ENCODE data around the gene SMOC2.

Gene SMOC2, protein sequence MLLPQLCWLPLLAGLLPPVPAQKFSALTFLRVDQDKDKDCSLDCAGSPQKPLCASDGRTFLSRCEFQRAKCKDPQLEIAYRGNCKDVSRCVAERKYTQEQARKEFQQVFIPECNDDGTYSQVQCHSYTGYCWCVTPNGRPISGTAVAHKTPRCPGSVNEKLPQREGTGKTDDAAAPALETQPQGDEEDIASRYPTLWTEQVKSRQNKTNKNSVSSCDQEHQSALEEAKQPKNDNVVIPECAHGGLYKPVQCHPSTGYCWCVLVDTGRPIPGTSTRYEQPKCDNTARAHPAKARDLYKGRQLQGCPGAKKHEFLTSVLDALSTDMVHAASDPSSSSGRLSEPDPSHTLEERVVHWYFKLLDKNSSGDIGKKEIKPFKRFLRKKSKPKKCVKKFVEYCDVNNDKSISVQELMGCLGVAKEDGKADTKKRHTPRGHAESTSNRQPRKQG

DNA sequence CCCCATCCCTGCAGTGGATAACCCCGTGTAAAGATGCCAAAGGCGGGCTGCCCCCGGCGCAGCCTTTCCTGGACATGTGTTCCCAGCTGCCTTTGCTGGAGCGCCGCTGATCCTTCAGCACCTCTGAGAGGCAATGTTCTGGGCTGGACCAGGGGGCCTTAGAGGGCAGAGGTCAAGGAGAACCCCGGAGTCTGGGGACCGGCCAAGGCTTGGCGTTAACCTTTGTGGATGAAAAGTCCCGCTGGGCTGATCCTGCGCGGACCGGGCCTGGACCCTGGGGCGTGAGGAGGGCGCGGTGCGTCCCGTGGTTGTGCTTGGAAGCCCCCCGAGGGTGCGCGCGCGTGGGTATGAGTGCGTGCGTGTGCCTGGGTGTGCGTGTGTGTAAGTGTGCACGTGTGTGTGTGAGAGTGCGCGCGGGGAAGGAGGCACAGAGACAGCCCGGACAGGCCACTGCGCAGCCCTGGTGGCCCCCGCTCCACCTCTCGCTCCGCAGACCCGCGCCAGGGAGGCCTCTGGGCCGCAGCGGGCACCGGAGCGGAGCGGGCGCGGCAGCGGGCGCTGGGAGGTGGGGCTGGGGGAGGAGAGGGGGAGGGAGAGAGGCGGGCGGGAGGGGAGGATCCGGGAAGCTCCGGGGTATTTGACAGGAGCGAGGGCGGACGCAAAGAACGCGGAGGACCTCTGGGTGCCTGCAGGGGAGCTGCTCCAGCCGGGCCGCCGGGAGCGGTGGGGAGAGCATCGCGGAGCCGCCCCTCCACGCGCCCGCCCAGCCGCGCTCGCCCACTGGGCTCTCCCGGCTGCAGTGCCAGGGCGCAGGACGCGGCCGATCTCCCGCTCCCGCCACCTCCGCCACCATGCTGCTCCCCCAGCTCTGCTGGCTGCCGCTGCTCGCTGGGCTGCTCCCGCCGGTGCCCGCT is at the start of gene SMOC2:
TSS of gene SMOC2 (plus strand) at position 665 of the 914 bp plus-strand sequence. CDS start at position 852, 187 bp downstream.
- DNase-seq, result no peak

DNA sequence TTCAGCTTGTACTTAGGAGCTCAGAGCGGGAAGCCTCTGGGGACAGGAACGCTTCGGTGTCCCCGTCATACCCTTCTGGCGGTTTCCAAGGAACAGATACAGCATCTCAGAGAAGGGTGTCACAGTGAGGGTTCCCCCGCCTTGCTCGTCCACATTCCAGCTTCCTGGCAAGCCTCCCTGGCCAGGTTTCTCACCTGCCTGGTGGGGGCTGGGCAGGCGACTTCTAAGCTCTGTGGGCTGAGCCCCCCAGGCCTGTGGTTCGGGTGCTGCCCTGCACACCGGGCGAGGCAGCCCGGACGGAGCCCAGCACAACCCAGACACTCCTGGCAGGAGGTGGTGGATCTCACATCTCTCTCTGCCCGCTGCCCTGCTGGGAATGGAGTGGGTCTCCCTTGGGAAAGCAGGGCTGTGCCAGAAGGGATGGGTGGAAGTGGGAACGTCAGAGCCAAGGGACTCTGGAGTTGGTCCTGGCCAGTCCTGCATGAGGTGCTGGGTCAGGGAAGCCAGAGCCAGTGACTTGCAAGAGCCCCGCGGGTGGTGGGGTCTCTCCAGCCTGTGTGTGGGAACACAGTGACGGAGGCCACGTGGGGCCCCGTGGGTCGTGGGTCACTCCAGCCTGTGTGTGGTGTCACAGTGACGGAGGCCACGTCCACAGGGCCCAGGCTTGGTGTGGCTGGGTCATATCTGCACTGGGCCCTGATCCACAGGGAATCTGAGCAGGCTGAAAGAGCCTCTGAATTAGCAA is 47.7 kb upstream of the SMOC2 start:
- no peak for DNase-seq

DNA sequence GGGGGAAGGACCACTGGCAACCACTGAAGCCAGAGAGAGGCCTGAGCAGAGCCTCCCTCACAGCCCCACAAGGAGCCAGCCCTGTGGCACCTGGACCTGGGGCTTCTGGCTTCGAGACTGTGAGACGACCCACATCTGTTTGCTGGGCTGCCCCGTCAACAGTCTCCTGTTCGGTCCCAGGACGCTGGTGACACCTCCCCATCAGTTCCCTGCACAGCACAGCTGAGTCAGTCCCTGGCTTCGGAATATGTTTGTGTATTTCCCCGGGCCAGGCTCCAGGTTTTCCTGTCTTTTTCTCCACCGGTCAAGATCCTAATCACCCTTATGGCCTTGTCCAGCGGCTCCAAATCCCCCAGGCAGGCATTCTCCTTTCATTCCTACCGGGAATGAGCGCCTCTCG is 46.4 kb upstream of the SMOC2 start:
- no peak for DNase-seq

DNA sequence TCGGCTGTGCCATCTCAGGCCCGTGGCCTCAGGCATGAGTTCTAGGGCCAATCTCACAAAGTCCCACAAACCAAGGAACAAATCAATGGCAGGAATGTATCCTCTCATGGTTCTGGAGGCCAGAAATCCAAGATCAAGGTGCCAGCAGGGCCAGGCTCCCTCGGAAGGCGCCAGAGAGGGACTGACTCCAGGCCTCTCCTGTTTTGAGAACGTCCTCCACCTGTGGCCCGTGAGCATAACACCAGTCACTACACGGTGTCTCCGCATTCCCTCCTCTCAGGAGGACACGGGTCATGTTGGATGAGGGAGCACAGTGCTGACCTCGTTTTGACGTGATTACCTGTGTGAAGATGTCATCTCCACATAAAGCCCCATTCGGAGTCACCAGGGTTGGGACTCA is 45.0 kb upstream of the SMOC2 start:
- no peak for DNase-seq

DNA sequence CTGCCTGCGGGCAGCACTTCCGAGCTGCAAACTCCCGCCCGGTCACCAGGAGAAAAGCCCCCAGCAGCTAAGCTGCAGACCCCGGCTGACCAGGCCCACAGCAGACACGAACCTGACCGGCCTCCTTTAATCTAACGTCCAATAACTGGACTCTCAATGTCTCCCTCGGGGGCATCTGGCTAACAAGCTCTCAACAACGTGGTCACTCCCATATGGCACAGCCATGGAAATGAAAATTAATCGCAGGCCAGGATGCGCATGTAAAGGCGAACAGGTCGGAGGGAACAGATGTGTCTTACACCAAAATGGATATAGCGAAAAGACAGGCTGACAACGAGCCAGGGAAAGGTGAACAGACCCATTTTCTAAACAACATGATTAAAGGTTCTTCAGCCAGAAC is 44.4 kb upstream of the SMOC2 start:
- no peak for DNase-seq

DNA sequence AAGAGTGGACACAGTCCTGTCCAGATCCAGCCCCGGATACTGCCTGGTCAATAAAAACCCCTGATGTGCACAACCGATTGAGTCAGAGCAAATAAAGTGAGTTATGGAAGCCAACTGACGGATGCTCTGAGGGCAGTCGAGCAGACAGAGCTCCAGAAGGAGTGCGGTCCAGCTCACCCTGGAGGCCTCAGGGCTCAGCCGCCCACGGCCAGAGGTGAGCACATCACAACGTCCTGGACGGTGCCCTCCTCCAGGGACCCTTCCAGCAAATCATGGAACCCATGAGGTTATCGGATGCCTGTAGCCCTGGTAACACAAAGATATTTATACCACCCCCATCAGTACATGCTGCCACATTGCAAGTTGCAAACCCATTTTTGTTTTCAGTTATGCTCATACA is 44.0 kb upstream of the SMOC2 start:
- DNase-seq, result no peak

DNA sequence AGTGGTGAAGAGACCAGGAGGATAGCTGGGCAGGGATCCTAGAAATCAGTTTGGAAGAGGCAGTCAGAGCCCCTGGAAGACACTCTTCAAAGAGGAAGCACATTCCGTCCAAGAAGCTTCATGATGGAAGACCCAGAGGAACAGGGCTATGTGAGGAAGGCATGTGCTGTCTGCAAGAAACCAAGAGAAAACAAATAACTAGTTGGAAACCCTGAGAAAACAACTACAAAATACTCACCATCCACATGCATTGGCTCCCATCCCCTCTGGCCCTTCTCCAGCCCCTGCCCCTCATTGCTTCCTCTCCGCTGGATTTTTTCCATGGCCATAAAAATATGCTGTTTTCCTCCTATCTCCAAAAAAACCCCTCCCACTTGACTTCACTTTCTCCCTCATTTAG is 40.9 kb upstream of the SMOC2 start:
- no peak for DNase-seq

DNA sequence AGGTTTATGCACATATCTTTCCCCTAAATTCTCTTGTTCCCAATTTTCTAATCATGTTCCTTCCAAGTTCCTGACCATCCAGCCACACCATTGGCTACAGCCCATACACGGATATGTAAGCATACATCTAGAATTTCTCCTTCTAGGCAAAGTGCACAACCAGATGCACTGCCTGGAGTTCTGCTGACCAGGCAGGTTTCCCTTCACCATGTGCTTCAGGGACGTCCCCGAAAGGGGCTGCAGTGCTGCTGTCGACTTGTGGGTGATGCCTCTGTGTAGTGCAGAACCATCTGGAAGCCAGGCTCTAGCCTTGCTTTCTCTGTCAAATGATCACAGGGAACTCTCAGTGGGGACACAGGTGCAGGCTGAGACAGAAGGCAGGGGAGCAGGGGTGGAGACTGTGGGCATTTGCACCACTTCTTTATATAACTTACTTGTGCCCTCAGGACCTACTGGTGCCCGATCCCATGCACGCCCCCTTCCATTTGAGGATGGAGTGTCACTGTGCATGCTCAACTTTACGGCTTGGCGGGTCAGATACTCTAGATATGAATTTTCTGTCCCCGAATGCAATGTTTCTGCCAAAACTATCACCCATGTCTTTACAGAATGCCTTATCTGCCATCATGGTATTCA is 37.5 kb upstream of the SMOC2 start:
- DNase-seq, result no peak

DNA sequence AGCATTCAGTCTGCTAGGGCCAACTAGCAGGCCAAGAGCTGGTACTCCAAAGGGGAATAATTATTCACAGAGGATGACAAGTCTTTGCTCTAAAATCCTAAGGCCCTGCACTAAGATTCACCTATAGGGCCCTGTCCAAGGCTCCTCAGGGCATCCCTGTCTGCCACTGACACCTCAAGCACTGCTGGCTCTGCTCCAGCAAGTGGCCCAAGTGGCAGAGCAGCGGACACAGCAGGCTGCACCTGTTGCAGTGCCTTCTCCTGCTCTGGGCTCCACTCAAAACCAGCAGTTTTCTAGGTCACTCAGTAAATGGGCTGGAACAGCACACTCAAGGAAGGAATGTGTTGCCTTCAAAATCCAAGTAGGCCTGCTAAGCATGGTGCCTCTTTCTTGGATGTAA is 36.4 kb upstream of the SMOC2 start:
- no peak for DNase-seq

DNA sequence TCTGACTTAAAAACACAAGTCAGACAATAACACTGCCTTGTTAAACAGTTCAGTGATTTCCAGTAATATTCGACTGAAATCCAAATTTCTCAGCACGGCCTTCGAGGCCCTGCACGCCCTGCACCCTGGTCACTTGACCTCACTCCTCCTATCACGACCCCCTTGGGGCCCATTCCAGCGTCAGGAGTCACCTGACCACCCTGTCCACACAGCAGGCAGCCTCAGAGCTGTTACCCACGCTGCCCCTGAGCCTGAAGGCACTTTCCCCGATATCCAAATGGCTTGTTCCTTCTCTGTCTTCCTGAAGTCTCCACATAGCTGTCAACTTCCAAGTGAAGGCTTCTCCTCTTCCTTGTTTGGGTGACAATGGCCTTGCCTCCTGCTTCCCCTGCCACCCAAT is 33.1 kb upstream of the SMOC2 start:
- DNase-seq, result no peak

DNA sequence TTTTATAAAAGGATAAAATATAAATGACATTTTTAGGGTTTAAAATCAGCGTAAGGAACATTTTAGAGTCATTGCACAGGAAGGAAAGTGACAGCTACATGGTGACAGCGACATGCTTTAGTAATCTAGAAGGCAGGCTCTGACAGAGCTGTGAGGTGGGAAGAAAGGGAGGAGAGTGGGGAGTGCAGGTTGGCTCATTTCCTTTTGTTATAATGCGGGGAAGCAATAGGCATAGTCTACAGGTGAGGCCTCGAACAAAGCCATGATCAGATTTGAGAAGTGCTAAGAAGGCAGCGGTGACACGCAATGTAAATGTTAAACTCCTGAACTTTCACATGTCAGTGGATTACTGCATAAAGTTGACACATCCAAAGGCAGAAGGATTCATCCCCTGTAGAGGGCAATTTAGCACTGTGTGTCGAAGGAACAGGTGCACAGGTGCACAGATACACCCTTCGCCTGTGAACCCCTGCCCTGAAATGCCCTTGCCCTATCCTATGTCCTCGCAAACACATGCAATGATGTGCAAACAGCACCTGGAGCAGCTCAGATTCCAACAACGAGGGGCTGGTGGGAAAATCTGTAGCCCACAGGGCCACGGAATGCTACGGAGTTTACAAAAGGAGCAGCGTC is 32.4 kb upstream of the SMOC2 start:
- DNase-seq, result no peak

DNA sequence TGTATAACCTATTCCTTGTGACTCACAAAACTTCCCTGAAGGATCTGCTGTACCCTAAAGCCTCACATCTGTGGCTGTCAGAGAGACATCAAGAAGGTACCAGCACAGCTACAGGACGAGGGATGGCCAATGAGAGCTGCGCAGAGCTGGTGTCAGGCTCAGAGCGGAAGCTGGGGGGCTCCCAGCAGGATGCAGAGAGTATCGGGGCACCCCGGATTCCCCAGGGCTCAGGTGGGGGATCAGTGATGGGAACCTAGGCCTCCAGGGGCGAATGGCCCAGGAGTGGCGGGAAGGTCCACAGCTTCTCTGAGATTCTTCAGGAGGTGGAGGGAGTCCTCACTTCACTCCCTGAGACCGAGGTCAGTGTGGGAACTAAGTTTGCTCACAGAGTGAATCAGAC is 30.9 kb upstream of the SMOC2 start:
- no peak for DNase-seq

DNA sequence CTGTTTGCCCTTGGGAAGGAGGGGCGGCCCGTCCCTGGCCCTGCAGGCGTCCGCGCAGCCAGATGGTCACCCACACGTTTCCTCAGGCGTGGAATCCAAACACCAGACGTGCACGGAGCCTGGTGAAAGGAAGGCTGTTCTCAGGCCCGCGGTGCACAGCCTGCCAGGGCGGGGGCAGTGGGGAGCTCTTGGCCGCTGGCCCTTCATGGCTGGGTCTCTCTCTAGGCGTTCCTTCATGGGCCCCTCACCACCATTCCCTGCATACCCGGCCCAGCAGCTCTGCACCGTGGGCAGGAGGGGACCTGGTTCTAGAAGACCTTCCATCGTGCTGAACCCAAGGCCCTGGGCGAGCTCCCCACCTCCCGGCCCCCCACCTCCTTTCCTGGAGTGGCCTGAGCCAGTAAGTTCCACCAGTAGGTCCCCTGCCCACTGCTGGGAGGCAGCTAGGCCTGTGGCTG is 30.4 kb upstream of the SMOC2 start:
- no peak for DNase-seq

DNA sequence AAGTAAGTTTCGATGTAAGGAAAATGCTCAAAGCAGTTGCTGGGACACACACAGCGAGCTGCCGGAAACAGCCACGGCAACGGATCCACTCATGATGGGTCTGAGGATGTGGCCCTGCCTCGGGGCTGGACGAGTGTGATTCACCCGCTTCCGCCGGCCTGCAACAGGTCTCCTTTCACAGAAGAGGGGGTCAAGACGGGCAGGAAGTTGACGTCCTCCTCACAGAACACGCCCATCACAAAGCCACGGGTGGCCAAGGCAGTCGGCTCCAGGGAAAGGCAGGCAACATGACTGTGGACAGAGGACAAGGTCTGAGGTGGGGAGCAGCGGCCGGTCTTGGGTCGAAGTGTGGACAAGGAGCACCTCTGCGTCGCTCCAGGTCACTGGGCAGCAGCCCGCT is 29.9 kb upstream of the SMOC2 start:
- DNase-seq, result no peak

DNA sequence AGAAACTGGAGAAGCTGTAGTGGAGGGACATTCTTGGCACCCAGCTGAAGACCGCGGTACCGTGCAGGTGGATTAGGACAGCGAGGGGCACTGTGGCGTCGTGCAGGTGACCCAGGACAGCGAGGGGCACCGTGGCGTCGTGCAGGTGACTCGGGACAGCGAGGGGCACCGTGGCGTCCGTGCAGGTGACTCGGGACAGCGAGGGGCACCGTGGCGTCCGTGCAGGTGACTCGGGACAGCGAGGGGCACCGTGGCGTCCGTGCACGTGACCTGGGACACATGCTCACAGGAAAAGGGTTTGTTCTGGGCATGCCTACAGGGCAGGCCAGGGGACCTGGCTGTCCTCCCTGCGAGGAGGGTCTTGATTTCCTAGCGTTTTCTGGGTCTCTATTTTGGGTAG is 29.2 kb upstream of the SMOC2 start:
- no peak for DNase-seq

DNA sequence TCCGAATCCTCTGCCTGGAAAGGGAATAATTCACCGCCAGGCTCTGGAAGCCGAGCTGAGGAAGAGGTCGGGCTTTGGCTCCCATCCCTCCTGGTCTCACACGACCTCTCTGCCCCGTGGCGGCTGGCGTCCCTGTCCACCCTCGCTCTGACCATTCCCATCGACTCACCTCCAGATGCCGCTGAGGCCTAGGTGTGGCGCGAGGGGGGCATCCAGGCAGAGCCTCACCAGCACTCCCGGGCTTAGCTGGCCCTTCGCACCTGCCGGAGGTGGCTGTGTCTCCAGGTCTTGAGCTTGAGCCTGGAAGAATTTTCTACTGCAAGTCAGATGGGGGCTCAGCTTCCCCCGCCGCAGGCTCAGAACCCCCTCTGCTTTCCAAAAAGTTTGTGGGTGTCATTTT is 28.5 kb upstream of the SMOC2 start:
- DNase-seq, result no peak

DNA sequence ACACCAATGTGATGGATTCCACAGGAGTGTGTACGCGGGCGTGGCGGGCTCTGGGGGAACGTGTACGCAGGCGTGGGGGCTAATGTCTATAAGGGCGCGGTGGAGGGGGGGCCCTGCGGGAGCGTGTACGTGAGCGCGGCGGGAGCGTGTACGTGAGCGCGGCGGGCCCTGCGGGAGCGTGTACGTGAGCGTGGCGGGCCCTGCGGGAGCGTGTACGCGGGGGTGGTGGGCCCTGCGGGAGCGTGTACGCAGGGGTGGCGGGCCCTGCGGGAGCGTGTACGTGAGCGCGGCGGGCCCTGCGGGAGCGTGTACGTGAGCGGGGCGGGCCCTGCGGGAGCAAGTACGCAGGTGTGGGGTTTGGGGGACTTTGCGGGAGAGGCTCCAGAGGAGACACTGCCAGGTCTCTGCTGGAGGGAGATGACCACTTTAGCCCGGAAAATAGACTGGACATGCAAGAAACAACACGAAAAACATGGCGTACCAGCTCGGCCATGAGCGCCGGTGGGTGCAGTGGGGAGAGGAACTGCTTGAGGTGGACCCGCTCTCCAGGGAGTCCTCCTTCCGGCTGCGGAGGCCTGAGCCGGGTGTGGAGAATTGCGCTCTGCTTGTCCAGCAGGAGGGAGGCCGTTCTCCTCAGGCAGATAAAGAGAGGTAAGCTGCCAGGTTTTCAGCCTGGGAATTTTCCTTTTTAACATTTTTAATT is 27.8 kb upstream of the SMOC2 start:
- no peak for DNase-seq

DNA sequence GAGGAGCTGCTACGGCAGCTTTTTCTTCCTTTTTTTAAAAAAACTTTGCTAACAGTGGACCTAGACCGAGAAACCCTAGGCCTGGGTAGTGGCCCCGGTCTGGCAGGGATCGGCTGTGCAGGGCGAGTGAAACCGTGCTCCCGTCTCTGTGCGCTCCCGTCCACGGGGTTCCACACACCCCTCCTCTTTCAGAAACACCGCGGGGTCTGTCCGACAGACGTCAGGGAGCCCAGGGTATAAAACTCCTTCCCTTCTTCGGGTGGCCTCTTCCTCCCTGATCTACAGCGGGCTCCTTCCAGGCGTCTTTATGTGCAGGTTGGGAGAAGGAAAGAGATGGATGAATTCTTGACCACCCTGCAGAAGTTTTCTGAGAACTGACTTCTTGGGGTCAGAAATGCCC is 27.1 kb upstream of the SMOC2 start:
- no peak for DNase-seq

DNA sequence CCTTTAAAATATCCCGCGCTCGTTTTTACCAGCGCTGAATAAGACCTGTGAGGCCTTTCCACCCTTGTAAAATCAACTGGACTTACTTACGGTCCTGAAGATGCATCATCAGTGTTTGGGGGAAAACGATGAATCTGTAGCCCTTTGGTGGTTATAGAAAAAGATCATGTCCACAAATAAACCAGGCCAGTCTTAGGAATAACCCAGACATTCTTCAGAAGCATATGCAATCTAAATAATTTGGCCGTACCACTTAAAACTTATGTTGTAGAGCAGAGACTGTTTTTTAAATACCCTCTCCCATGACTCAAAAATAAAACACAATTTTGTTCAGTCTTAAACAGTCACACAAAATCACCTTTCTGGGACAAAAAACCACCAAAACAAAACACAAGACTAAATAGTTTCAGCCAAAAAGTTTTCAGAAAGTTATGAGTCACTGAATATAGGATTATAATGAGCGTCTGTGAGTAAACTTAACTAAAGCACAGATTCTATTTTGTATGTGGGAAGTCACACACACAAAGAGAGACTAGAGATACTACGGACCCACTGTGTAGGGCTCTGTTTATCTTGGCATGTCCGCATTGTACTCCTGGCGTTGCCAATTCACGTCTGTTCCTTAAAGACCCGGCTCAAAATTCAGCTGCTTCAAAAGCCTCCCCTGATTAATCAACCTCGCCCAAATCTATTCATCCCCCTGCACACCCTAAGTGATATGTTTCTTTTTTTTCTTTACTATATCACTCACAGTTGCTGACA is 26.5 kb upstream of the SMOC2 start:
- no peak for DNase-seq

DNA sequence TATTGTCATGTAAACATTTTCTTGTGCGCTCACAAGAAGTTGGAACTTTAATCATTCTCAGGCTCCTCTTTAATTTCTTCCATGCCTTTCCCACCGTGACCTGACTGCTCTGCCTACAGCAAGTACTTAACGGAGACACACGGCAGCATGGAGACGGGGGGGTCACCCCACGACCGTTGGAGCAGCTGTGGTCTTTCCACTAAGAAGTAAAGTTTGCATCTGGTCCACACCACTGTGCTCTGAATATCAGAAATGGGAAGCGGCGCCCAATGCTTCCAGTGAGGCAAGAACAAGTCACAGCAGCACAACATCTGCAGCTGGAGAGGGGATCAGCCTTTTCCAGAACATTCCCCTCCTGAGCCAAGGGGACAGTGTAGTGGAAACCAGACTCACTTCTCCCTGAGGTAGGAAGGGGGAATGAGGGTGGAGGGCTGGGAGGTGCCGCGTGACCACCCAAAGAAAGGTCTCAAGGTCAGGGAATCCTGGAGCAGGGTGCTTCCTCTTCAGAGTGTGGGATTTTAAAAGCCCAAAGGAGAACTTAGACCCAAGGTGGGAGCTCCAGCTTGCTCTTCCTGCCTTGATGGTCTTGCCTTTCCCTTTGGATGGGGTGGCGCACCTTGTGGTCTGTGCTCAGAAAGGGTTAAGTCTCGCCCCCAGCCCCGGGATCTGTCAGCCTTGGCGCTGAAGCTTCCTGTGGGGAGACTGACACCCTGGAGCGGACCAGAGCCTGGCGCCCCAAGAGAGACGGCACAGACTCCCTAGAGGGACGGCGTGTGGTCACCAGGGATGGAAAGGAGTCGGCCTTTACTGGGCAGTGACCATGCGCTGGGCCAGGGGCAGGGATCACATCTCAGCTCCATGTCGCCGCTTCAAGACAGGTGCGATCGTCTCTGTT is 25.6 kb upstream of the SMOC2 start:
- no peak for DNase-seq

Data from stimulated activated CD4-positive, alpha-beta T cell treated with anti-CD3 and anti-CD28 coated beads, Interleukin-15, amount 100 ng/mL, for 24 hours (primary cell).